ENCODE measurements around the gene TUT4. TPM values are rescaled to one million over a fixed set of nuclear protein-coding genes. Genes with fewer than 3 reads are reported as not detected.

The TUT4 gene
- total RNA-seq, 1 donor from 2014 or later: 32.7 TPM

DNA sequence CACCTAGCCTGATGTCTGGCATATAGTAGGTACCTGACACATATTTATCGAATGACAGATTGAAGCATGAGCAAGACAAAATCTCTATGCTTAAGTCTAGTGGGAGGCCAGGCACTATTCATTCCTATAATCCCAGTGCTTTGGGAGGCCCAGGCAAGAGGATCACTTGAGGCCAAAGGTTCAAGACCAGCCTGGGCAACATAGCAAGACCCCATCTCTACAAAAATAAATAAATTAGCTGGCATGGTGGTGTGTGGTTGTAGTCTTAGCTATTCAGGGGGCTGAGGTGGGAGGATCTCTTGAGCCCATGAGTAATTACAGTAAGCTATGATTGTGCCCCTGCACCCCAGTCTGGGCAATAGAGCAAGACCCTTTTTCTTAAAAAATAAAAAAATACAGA, 23.2 kb upstream of the TUT4 start:
- no peak for DNase-seq (ENCODE audit: missing footprints)
- intact Hi-C loops (cut with DNase I): no loop called here

DNA sequence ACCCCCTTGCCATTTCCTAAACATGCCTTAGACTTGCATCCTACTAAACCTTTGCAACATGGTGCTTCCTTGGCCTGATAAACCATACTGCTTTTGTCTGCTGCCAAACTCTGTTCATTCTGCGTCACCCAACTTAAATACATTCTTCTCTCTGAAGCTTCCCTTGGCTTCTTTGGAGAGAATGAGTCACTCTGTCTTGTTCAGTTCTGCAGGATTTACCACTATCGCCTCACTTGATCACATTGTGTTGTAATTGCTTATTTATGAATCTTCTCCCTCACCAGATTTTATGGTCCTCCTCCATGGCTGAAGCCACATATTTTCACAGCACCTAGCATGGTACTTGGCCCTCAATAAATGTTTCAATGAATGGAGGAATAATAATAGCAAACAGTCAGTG, 21.7 kb upstream of the TUT4 start:
- ATAC-seq: no peak
- intact Hi-C loops (cut with DNase I): no loop called here

More for the DNA sequence above, 23.2 kb upstream of the TUT4 start:
- ATAC-seq: no peak

DNA sequence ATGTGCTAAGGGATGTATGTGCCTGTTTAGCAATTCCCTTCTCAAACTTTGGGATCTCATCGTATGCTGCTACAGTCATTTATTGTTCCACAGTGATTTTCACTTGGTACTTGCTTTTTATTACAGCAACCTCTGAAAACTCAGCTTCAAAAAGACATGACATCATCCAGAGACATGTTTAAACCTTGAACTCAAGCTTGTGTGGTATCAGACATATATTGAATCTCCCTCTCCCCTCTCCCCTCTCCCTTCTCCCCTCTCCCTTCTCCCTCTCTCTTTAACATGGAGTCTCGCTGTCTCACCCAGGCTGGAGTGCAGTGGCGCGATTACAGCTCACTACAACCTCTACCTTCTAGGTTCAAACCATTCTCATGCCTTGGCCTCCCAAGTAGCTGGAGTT, 19.5 kb upstream of the TUT4 start:
- intact Hi-C loops (cut with DNase I): no loop called here
- ATAC-seq: no peak
- DNase-seq (ENCODE audit: missing footprints): no peak

More for the DNA sequence above, 21.7 kb upstream of the TUT4 start:
- DNase-seq (ENCODE audit: missing footprints): no peak

DNA sequence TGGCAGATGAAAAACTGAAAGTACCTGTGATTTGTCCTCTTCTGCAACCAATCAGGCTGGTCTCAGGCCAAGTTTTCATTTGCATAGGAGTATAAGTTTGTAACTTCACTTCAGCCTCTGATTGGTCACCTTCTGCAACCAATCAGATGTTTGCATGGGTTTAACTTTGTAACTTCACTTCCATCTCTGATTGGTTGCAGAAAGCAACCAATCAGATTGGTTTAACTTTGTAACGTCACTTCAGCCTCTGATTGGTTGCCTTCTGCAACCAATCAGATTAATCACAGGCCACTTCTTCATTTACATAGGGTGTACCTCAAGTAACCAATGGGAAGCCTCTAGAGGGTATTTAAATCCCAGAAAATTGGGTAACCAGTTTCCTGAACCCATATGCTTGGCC, 18.9 kb upstream of the TUT4 start:
- ATAC-seq (no peak), DNase-seq (ENCODE audit: missing footprints) (no peak)
- intact Hi-C loops (cut with DNase I): no loop called here

DNA sequence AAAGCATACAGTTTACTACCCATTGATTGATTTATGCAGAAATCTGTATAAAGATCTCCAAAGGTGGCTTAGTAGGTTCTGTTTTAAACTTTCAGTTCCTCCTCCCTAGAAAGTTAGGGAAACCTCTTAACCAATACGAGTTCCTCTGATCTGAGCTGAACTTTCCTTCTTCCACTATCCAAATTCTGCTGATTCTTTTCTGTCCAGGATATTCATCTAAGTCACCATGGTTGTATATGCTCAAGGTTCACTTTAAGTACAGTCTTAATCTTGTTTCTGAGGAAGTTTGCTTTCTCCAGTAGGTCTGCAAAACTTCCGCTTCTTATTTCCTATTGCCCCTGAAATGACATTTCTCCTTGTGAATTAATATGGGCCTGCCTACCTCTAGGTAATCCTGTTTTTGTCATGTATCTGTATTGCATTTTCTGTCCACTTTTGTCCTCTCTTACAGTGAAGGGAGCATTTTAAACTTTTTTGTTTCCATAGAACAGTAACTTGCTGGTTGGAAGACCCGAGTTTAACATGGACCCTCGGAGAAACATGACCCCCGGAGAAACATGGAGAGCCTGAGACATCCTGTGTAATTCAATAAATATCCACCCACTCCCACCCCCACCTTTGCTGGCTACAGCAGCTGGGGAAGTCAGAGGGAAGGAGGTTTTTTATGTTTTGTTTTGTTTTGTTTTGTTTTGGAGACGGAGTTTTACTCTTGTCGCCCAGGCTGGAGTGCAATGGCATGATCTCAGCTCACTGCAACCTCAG, 16.7 kb upstream of the TUT4 start:
- ATAC-seq (no peak), DNase-seq (ENCODE audit: missing footprints) (no peak)
- intact Hi-C loops (cut with DNase I): no loop called here

DNA sequence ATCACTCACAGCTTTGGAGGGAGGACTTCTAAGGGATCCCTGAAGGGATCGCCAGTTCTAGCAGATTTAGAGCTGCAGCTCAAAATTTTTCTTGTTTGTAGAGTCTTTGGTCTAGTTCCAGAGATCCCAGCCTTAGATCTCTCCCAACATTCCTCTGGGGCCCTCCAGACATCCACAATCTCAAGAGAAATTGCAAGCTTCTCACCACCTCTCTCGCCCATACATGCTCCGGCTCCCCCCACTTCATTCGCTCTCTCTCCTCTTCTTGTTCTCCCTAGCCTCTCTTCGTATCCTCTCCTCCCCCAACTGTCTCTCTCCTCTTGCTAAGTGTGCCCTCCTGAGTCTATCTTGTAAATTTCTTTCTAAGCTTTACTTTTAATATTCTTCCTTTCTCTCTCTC, 15.1 kb upstream of the TUT4 start:
- intact Hi-C loops (cut with DNase I): no loop called here
- no peak for ATAC-seq
- DNase-seq (ENCODE audit: missing footprints): no peak

DNA sequence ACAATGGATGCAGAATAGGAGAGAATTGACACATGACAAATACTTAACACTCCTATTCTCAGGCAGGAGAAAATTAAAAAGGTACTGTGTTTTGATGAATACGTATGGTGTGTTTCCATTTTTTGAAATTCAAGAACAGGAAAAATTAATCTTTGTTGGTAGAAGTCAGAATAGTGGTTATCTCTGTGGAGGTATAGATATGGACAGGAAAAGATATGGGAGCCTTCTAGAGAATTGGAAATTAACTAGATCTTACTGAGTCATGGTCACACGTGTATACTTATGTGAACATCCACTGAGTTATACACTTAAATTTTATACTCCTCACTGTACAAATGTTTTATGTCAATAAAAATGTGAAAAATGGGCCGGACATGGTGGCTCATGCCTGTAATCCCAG, 9.9 kb upstream of the TUT4 start:
- DNase-seq (ENCODE audit: missing footprints) (no peak), ATAC-seq (no peak)
- intact Hi-C loops (cut with DNase I): no loop called here

DNA sequence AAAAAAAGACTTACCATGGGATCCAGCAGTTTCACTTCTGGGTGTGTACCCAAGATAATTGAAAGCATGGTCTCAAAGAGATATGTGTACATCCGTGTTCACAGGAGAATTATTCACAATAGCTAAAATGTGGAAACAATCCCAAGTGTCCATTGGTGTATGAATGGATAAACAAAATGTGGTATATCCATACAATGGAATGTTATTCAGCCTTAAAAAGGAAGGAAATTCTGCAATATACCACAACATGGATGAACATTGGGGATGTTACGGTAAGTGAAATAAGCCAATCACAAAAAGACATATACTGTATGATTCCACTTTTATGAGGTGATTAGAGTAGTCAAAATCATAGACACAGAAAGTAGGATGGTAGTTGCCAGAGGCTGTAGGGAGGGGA, 7.0 kb upstream of the TUT4 start:
- intact Hi-C loops (cut with DNase I): no loop called here
- DNase-seq (ENCODE audit: missing footprints): no peak
- ATAC-seq: no peak

DNA sequence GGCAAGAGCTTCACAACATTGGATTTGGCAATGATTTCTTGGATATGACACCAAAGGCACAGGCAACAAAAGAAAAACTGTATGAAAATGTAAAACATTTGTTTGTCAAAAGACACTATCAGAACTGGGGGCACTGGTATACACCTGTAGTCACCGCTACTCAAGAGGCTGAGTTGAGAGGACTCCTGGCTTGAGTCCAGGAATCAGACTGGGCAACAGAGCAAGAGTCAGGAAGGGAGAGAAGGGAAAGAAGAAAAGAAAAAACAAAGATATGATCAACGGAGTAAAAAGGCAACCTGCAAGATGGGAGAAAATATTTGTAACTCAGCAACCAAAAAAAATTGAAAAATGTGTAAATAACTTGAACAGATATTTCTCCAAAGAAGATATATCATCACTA, 6.0 kb upstream of the TUT4 start:
- ATAC-seq: no peak
- intact Hi-C loops (cut with DNase I): no loop called here
- no peak for DNase-seq (ENCODE audit: missing footprints)

DNA sequence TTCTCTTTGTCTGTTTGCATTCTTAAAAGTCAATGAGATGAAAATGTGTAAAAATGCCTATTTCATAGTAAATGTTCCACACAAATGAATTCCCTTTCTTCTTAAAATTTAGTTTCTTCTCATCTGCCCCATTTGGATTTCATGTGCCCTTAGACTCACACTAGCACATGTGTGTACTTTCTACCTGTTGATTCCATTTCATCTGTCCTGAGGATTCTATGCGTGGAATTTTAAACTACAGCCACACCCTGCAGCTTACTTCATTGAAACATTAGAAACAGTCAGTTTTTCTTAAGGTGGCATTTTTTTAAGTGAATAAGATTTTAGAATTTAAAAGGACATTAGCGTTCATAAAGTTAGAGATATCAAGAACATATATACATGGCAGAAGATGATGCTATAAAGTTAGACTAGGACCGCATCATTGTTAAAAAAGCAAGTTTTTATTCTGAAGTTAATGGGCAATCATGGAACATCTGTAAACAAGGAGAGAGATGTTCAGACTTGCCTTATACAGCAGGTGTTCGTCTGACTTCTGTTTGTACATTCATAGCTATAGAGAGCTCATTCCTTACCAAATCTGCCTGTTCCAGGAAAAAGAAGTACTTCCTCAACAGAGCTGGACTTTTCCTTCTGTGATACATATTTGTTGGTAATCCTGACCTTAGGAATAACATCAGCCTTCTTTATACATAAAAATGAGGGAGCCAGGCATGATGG, 3.9 kb upstream of the TUT4 start:
- ATAC-seq (no peak), DNase-seq (ENCODE audit: missing footprints) (no peak)
- intact Hi-C loops (cut with DNase I): no loop called here

DNA sequence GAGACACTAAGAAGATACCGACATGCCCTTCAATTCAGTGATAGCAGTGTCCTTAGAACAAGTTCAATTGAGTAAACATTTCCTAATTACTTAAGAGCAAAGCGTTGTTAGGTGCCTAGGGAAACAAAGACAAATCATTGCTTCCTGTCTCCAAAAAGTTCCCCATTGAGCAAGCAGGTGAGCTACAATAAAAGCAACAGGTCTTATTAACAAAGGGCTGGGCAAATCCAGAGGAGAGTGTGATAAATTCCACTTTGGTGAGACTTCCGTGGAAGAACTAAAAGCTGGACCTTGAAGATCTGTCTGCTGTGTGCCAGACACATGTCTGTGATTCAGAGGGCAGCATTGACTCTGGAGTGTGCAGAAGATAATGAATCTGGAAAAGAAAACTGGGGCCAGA, 1.9 kb upstream of the TUT4 start:
- no peak for ATAC-seq
- DNase-seq (ENCODE audit: missing footprints): no peak
- intact Hi-C loops (cut with DNase I): loop anchor here (5.0 kb wide), 2 partner anchors 48 to 133 kb away; partner anchors contain the start of gene GPX7

DNA sequence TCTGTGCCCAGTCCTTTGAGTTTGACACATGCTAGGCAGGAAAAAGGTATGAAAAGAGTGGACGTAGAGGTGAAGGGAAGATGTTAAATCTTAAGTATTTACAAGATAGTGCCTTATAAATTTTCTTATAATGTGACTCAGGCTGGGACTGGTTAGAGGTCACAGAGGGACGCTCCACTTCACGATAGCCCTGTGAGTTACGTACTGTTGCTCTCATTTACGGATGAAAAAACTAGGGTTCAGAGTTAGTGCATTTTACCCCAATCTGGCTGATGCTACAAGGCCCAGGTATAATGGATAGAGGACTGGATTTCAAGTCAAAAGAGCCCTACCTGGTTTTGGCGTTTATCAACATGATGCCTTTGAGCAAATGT, 1.4 kb upstream of the TUT4 start:
- DNase-seq (ENCODE audit: missing footprints) (no peak), ATAC-seq (no peak)
- intact Hi-C loops (cut with DNase I): loop anchor here (5.0 kb wide), 2 partner anchors 48 to 133 kb away; partner anchors contain the start of gene GPX7

DNA sequence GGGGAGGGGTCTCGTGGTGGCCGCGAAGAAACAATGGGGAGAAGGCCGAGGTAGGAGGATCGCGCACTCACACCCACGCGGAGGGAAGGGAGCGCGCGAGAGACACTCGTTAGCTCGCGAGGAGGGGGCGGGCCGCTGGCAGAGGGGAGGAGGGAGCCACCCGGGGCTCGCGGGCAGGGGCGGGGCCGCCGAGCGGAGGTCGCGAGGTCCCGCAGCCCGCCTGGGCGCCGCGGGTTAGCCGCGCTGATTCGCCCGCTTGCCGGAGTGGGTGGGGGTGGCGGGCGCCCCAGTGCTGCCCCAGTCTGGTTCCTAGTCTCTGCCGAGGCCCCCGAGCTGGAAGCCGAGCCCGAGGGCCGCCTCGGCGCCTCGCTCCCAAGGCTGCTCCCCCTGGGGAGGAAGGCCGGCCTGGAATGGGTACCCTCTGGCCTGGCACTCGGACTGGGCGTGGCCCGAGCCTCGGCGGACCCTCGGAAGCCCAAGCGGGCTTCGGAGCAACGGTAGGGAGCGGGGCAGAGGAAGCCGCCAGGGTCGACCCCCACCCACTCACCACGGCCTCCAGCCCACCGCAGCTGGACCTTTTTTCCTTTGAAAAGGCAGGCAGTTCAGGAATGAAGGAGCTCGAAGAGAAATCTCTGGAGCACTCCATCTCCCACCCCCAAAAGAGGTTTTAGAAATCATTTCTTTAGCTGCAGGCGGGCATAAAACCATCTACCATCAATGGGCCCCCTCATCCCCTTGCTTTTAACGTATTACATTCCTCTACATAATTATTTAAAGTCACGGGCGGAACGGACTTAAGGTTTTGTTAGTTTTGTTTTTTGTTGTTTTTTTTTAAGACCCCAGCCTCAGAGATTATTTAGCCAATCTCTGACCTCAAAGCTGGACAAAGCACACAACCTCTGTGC, 722 bp upstream of the TUT4 start:
- peak; percentile 93 for DNase-seq (ENCODE audit: missing footprints)
- ATAC-seq: peak; percentile 94
- intact Hi-C loops (cut with DNase I): loop anchor here (5.0 kb wide), 2 partner anchors 49 to 134 kb away; partner anchors contain the start of gene GPX7

DNA sequence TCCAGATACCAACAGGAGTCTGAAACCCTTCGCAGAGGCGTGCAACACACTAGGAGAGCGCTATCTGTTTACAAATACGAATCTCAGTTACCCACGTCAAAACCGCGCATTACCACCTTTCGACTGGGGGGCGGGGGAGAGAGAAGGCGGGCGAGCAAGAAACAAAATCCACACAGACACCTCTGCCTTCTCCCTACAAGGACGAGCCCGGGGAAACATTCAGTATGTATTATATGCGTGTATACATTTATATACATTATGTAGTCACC, 722 bp downstream of the TUT4 start:
- intact Hi-C loops (cut with DNase I): loop anchor here (5.0 kb wide), 2 partner anchors 50 to 135 kb away; partner anchors contain the start of gene GPX7
- DNase-seq (ENCODE audit: missing footprints) (no peak), ATAC-seq (peak; percentile 37)

DNA sequence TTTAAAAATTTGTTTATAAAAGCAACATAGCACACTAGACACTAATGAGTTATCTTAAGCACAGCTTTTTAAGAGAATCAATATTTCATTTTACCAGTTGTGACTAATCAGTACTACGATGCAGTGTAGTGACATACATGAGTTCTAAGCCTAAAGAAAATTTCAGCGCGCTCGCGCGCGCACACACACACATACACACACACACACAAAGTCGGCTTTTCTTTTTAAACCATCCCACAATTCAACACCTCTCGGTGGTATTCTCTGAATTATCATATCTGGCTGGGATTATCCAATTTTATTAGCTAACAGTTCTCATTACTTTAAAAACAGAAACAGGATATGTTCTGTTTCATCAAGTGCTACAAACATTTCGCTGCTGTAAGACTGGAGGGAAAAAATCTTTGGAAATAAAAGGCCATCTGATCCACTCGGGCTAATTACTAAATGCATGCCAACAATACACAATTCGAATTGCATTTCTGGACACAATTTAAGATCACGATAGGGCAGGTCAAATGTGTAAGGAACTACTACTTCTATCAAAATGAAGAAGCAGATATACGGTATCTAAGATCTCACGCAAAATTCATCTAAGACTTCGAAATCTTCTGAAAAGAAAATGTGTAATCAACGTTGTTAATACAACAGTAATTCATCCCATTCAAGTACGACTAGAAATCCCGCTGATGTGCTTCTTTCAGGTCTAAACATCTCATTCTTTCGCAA, 1.2 kb downstream of the TUT4 start:
- intact Hi-C loops (cut with DNase I): loop anchor here (5.0 kb wide), 2 partner anchors 51 to 136 kb away; partner anchors contain the start of gene GPX7
- peak; percentile 73 for DNase-seq (ENCODE audit: missing footprints)
- ATAC-seq: no peak

DNA sequence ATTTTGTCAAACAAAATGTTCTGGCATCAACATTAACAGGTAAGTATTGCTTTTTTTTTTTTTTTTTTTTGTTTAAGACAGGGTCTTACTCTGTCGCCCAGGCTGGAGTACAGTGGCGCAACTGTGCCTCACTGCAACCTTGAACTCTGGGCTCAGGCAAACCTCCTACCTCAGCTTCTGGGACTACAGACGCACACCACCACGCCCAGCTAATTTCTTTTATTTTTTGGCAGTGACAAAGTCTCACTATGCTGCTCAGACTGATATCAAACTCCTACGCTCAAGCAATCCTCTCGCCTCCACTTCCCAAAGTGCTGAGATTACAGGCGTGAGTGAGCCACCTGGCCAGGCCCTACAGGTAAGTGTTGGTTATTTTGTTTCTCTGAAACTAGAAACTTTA, 2.4 kb downstream of the TUT4 start:
- no peak for DNase-seq (ENCODE audit: missing footprints)
- ATAC-seq: no peak
- intact Hi-C loops (cut with DNase I): loop anchor here (5.0 kb wide), 2 partner anchors 52 to 137 kb away; partner anchors contain the start of gene GPX7

DNA sequence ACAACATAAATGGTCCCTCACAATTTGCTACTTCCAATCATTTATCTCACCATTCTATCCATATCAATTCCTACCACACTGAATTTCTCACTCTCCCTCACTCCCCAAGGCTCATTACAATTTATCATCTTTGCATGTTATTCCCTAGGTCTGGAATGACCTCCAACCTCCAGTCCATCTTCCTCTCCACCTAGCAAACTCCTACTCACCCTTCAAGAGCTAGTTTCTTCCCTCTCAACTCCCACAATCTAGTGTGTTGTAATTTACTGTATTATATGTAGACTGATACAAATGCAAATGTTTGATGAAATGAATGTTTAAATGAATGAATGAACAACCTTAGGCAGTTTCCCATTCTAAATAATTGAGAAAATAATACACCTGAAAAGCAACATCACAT, 3.6 kb downstream of the TUT4 start:
- DNase-seq (ENCODE audit: missing footprints) (no peak), ATAC-seq (no peak)
- intact Hi-C loops (cut with DNase I): no loop called here

DNA sequence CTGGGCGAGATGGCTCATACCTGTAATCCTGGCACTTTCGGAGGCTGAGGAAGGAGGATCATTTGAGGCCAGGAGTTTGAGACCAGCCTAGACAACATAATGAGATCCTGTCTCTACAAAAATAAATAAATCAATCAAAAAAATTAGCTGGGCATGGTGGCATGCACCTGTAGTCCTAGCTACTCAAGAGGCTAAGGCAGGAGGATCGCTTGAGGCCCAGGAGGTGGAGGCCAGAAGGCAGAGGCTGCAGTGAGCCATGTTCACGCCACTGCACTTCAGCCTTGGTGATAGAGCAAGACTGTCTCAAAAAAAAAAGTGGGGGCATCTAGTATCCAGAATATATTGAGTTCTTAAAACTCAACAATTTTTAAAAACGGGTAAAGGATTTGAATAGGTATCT, 6.0 kb downstream of the TUT4 start:
- ATAC-seq (no peak), DNase-seq (ENCODE audit: missing footprints) (no peak)
- intact Hi-C loops (cut with DNase I): no loop called here

Data from Right ventricle myocardium inferior (tissue), 1 donor.